NCI-H1694 treated with DMSO at 0.1 percent for 48 hours (cell line): ENCODE measurements around the gene MGA.

ENCODE experiments used
- DNase-seq: peaks from one replicate; lab custom pipeline; 2025; lab: John Stamatoyannopoulos, UW

MGA gene

DNA sequence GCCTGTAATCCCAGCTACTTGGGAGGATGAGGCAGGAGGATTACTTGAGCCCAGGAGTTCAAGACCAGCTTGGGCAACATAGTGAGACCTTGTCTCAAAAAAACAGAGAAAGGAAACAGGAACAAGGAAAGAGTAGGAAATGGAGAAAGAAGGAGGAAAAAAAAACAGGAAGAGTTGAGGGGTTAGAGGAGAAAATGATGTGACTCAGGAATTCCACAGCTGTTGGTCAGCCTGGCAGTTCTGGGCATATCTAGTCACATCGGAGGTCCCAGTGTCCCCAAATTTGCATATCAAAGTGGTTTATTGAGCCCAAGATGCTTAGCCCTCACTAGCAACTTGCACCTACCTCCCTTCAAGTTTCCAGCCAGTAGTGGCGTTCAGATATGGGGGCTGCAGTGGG, 148.9 kb downstream of the MGA start:
- no peak for DNase-seq

DNA sequence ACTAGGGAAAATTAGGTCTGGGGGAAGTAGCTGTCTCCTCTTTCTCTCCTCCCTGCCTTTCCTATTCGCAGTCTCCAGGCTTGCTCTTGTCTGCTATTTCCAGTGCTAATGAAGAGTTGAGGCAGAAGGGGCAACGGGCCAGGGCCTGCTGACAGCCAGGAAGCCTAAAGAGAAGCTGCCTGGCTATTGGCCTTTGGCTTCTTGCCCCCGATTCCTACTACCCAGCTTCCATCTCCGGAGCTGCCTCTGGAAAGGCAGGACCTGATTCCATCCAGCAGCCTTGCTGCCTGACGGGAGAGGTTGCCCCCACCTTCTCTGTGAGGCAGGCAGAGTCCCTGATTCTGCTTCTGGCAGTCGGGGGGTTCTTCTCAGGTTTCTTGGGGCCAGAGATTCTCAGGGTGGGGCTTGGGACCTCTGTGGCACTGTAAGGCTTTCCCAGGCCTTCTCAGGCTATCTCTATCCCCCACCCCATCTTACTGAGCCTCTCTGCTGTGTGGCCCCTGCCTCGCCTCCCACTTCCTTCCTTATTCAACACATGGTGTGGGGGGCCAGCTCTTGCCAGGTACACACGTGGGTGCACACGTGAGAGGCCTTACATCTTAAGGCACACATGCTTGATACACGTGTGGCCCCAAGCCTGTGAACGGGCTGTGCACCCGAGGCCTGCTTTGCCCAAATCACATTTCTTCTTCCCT, 149.5 kb downstream of the MGA start:
- DNase-seq, result no peak

DNA sequence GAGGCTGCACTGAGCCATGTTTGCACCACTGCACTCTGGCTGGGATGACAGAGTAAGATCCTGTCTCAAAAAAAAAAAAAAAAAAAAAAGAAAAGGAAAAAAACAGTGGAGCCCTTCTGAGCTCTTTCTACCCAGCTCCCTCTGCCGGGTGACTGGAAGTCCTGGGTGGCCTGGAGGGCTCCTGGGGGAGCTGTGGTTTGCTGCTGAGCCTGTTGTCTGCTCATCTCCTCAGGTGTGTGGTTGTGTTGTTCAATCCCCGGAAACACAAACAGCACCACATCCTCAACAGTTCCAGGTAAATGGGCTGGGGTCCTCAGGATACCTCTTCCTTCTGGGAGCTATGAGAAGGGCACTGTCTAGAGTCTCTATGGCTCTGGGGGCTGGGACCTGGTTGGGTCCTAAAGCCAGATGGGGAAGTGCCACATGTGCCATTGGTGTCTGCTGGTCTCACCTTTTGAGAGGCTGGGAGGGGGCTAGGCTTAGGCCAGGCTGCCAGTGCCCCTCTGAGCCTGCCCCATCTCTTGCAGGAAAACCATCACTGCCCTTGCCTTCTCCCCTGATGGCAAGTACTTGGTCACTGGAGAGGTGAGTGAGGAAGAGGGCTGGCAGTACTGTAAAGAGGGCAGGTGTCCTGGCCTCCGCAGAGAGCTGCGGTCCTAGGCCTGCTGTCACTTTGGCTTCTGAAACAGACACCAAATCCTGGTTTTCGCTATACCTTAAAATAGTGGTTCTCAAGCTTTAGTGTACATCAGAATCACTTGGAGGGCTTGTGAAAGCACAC, 150.6 kb downstream of the MGA start:
- DNase-seq, result no peak

DNA sequence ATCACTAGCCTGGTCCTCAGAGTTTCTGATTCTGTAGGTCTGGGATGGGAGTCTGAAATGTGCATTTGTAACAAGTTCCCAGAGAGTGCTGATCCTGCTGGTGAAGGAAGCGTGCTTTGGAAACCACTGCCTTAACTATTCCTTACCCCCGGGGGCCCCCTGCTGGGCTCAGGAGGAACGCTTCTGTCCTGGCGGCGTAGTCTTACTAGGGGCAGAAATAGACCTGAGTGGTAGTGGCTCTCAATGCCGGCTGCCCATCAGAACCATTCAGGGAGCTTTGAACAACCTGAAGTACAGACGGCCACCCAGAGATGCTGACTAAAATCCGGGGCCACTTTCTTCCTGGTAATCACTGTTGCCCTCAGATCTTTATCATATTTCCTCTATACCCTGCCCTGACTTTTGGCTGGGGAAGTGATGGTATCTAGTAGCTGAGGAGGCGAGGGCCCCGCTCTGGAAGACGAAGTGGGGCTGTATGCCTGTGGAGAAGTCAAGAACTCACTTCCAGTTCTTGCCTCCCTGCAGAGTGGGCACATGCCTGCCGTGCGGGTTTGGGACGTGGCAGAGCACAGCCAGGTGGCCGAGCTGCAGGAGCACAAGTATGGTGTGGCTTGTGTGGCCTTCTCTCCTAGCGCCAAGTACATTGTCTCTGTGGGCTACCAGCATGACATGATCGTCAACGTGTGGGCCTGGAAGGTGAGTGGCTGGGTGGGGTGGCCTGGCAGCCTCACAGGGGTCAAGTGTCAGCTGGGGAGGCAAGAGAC, 151.4 kb downstream of the MGA start:
- peak; percentile 63 for DNase-seq

DNA sequence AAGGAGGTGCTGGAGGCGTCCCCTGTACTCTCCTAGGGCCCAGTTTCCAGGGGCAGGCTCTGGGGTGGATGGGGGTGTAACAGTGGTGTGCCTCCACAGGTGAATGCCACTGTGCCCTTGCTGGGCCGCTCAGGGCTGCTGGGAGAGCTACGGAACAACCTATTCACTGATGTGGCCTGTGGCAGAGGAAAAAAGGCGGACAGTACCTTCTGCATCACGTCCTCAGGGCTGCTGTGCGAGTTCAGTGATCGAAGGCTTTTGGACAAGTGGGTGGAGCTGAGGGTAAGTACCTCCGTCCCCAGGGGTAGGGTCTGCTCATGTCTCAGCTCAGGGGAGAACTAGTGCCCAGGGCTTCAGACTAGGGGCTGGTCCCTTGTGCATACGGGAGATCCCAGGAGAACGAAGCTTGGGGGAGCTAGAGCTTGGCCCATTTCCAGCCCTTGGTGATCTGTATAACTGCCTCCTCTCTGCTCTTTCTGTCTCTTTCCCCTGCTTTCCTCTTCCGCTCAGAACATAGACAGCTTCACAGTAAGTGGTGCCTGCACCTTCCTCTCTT, 152.7 kb downstream of the MGA start:
- no peak for DNase-seq

DNA sequence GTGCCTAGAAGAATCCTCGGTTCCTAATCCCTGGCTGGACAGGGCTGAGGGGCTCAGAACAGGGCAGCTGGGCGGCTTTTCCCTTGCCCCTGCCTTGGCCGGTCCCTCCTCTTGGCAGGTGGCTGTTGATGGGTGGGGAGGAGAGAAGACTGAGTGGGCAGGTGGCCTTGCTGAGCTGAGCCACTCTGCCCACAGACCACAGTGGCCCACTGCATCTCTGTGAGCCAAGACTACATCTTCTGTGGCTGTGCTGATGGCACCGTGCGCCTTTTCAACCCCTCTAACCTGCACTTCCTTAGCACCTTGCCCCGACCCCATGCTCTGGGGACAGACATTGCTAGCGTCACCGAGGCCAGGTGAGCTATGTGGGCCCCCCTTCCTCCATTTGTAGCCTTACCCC, 153.2 kb downstream of the MGA start:
- no peak for DNase-seq

DNA sequence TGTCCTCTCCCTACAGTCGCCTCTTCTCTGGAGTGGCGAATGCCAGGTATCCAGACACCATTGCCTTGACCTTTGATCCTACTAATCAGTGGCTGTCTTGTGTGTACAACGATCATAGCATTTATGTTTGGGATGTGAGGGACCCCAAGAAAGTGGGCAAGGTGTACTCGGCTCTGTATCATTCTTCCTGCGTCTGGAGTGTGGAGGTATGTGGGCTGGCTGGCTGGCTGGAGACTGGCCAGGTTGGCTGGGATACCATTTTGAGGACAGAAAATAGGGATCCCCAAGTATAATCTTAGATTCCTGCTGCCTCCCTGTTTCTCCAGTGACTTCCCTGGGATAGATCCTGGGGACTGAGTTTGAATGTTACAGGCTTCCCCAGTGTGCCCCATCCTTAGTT, 154.3 kb downstream of the MGA start:
- no peak for DNase-seq

DNA sequence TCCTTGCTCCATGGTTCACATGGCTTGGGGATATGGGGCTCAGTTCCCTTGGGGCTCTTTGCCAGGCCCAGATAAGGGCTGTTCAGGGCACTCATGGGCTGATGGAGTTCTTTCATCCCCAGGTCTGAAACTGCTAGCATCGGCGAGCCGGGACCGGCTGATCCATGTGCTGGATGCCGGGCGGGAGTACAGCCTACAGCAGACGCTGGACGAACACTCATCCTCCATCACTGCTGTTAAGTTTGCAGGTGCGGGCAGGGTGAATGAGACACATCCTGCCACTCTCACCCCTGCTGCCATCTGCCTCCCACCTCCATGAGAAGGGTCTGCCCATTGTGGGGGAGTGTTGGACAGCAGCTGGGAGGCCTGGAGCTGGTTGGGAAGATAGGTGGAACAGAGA, 156.6 kb downstream of the MGA start:
- DNase-seq, result no peak

DNA sequence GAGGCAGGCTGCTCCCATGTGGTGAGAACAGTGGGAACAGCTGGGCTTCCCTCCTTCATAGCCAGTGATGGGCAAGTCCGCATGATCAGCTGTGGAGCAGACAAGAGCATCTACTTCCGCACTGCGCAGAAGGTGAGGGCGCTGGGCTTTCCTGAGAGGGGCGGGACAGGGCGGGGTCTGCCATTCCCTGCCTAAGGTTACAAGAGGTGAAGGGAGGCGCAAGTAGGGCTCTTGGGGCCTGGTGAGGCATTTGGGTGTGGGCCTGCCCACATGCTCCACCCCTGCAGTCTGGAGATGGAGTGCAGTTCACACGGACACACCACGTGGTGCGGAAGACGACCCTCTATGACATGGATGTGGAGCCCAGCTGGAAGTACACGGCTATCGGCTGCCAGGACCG, 157.1 kb downstream of the MGA start:
- no peak for DNase-seq

DNA sequence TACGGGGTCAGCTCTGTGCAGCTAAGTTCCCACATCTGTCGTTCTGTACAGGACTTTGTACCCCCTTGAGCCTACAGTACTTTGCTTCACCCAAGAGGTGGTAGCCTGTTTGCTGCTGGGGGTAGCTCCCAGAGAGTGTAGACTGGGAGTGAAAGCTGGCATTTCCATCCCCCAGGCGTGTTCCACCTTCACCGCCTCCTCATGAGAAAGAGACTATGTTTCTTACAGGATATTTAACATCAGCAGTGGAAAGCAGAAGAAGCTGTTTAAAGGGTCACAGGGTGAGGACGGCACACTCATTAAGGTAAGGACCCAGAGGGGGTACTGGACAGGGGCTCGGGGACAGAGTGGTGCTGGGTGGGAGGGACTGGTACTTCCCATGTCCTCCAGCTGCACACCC, 157.6 kb downstream of the MGA start:
- DNase-seq, result no peak

DNA sequence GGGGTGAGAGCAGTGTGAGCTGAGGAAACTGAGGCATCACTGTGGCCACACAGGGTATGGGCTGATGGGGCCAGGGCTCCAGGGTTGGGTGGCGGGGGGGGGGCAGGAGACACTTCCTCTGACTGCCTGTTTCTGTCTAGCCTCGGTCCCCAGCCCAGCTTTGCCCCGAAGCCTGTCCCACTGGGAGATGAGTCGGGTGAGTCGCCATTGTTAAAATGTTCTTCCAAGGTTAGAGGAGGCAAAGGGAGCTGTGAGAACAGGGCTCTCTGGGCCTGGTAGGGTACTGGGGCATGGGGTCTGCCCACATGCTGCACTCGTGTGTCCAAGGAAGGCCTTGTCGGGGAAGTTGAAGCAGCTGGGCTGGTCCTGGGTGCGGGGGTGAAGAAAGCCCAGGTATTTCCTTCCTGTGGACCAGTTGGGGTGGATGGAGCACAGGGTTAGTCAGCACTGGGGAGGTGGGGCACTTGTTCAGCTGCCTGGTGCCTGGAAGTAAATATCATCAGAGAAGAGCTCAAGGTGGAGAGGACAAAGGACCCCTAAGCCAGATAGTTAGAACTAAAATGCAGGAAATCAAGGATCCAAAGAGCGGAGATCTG, 159.3 kb downstream of the MGA start:
- DNase-seq, result no peak

DNA sequence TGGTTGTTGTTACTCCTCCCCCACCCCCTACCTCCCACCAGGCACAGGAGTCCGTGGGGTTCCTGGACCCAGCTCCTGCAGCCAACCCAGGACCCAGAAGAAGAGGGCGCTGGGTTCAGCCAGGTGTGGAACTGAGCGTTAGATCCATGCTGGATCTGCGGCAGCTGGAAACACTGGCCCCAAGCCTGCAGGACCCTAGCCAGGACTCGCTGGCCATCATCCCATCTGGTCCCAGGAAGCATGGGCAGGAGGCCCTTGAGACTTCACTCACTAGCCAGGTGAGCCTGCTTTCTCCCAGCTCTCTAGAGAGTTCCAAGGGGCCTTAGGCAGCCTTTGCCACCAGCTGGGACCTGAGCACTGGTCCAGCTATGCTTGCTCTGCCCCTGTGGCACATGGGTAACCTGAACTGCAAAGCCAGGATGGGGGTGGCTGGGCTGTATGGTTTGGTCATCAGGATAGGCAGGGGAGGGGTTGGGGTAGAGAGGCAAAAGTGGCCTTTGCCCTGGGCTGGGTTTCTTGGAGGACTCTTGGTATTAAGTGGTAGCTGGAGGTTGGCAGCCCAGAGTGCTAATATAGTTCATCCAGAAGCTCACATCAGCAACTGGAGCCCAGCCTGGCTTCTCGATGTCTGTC, 160.7 kb downstream of the MGA start:
- no peak for DNase-seq

DNA sequence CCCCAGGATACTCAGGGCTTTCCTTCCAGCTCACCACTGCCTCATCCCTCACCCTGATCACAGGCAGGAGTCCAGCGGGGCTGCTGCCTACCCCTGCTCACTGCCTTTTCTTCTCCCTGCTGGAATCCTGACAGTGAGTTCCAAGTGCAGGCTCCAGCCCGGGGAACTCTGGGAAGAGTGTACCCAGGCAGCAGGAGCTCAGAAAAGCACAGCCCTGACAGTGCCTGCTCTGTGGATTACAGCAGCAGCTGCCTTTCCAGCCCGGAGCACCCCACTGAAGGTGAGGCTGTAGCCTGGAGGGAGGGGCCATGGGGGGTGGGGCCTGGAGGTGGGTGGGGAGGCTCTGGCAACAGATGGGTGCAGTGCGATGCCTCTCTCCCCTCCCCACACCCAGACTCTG, 161.6 kb downstream of the MGA start:
- DNase-seq, result no peak

DNA sequence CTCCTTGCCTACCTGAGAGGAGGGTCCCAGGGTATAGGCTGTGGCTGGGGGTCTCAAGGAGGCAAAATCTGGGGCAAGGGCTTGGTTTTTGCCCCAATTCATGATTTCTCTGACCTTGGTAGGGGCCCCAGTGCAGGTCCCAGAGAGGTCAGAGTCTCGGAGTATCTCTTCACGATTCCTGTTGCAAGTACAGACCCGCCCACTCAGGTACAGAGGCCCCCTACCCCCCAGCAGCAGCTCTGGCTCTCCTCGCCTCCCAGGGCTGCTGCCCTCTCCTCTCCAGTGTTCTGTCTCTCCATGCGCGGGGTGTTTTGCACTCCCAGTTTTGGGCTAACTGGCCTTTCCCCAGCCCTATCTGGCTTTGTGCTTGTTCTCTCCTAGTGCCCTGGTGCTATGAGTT, 162.3 kb downstream of the MGA start:
- DNase-seq, result no peak
